Effector CD4-positive, alpha-beta T cell (primary cell): Measurements from ENCODE around the gene RAD51B.

Experiments used
- DNase-seq: peaks from one replicate; pipeline ENCODE4 v3.0.0-alpha.2; 2020

RAD51B gene

DNA sequence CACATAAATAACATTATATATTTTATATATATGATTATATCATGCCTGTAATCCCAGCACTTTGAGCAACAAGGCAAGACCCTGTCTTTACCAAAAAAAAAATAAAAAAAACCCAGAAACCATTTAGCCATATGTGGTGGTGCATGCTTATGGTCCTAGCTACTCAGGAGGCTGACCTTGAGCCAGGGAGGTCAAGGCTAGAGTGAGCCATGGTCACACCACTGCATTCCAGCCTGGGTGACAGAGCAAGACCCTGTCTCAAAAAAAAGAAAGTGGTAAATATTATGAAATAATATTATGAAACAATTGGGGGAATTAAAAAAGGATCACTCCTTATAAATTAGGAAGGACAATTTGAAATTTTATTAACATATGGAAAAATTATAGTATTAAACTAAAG is 16.0 kb downstream of the RAD51B start:
- DNase-seq = no peak

DNA sequence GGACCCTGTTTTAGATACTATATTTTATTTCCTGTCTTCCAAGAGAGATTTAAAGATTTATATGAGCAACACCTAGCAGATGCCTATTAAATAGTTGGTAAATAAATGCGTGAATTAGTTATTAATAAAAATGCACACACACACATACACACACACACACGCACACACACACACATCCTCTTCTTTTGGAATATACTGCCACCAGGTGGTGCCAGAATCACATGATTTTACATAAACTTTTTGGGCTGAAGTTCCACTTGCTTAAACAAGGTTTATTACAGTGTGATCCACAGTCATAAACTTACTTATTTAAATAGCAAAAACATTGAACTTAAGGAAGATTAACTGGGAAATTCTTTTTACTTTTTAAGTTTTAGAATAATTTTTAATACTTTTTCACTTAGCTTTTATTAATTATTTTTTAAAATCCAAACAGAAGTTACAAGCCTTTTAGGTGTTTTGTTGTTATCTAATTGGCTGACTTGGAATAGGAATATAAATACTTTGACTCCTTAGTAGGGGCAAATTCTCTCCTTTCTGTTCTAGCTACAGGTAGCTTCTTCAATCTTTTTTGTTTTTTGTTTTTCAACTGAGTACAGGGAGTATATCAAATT is 17.5 kb downstream of the RAD51B start:
- peak; percentile 57 for DNase-seq

DNA sequence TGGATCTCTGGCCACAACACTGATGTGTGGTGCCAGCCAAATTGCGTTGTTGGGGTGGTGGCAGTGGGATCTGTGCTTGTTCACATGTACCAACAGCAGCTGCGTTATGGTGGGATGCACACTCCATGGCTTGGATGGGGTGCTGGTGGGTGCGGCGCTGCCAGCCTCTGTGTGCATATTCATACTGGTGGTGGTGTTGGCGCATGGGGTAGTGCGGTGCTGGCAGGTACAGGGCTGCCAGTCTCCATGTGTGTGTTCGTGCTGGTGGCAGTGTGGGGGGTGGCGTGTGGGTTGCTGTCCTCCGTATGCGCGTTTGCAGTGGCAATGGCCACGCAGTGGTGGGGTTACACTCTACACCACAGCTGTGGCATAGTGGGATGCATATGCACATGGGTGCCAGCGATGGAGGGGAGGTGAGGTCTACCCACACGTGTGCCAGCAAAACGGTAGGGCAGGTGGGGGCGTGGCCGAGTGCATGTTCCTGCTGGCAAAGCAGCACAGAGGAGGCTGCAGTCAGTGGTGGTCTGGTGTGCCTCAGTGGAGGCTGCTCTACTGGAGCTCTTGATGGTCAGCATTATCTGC is 26.5 kb downstream of the RAD51B start:
- no peak for DNase-seq

DNA sequence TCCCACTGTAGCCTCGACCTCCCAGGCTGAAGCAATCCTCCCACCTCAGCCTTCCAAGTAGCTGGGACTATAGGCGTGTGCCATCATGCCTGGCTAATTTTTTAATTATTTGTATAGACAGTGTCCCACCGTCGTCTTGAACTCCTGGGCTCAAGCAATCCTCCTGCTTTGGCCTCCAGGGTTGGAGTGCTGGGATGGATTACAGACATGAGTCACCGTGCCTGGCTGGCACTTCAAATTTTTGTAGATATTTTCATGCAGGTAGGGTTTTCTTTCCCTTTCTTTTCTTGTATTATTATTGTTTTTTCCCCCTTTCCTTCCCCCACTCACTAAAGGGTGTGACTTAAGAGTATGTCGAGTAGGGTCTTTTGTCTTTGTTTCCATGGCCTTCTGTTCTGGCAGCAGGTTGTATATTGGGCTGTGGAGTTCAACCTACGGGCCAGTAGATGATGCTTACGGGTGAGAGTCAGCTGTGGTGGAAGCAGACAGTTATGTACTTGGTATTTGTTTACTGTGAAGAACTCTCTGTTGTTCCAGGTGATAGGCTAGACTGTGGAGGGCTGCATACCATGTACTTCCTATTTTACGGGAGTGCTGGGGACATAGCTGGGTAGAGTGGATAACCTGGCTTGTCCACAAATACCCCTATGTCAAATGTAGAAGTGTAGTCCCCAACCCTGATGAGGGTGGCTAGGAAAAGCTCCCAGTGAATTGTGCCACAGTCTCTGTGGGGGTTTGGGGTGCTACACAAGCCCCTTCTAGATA is 30.7 kb downstream of the RAD51B start:
- no peak for DNase-seq

DNA sequence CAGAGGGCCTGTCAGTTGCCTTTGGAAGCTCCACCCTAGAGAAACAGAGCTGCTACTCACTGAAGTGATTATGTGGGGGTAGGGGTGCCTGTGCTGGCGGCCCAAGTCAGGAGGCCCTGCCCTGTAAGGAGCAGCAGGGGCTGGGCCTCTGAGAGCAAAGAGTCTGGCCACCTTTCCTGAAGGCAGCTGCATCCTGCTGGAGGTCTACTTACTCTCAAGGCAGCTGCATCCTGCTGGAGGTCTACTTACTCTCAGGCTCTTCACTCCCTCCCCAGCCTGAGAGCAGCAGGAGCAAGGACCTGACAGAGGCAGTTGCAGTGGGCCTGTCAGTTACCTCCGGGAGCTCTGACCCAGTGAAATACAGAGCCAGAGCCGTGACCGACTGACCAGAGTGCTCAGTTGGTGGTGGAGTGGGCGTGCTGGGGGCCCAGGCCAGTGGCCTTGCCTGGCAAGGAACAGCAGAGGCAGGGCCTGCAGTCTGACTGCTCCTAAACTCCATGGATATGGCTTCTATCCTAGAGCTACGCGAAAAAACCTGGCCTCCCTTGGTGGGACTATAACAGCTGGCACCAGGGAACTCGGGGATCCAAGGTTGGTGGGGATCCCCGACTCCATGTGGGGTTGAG is 32.3 kb downstream of the RAD51B start:
- no peak for DNase-seq

DNA sequence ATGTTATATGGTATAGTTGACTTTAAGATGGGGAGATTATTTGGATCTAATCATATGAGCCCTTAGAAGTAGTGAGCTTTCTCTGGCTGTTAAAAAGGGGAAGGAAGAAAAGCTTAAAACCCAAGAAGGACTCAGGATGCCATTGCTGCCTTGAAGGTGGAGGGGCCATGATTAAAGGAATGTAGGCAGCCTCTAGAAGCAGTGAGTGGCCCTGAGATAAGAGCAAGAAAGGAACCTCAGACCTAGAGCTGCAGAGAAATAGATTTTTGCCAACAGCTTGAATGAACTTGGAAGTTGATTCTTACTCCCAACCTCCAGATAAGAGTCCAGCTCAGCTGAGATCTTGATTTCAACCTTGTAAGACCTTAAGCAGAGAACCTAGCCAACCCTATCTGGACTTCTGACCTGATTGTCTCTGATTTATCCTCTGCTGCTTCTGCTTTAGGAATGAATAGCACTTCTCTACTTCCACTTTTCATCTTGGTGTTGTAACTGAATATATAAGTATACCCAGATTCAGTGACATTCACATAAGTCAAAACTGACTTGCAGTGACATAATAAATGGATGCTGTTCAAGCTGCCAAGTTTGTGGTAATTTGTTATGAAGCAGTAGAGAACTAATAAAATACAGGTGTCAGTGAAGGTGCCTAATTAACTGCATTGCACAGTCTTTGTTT is 33.5 kb downstream of the RAD51B start:
- no peak for DNase-seq

DNA sequence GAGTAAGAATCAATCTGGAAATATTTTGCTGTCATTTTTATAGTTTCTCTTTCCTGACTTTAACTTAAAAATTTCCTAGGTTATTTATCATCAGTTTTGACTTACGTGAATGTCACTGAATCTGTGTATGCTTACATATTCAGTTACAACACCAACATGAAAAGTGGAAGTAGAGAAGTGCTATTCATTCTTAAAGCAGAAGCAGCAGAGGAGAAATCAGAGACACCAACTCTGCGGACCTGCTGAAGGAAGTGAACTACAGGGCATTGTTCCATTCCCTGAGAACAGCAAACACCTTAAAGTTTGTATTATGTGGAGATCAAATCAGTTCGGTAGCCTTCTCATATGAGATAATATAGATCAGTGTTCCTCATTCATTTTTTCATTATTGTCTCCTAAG is 34.1 kb downstream of the RAD51B start:
- DNase-seq = no peak

DNA sequence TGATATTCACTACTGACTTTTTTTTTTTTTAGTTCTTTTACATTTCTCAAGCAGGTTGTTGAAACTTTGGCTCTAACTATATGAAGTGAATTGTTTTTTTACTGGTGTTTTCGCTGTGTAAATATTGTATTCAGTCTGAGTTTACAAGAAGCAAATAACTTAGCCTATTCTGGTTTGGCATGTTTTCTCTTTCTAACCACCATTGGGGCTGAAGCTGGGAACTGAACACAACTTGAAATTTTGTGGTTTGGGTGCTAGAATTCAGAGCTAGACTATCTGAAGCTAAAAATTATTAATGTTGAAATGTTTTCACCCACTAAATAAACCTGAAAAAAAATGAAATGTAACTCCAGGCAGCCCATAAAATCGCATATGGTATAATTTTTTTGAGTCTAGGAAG is 37.2 kb downstream of the RAD51B start:
- no peak for DNase-seq

DNA sequence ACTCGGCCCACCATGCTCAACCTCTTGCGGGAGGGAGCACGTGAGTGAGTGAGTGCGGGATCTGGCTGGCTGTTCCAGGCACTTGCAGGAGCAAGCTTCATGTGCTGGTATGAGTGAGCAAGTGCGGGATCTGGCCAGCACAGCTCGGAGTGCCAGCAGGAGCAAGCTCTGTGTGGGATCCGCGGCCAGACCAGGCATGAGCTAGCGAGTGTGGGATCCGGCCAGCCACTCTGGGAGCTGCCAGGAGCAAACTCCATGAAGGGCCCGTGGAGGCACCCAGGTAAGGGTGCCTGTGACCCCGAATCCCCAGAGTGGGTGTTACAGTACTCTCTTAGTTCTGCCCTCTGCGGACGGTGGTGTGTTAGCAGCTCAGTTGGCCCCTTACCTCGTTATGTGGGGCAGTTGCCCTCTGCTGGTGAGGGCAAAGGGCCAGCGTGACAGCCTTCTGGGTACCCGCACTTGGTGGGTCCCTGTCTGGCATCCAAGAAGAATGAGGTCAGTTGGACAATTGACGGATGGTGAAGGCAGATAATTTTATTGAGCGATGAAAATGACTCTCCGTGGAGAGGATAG is 38.3 kb downstream of the RAD51B start:
- DNase-seq = no peak

DNA sequence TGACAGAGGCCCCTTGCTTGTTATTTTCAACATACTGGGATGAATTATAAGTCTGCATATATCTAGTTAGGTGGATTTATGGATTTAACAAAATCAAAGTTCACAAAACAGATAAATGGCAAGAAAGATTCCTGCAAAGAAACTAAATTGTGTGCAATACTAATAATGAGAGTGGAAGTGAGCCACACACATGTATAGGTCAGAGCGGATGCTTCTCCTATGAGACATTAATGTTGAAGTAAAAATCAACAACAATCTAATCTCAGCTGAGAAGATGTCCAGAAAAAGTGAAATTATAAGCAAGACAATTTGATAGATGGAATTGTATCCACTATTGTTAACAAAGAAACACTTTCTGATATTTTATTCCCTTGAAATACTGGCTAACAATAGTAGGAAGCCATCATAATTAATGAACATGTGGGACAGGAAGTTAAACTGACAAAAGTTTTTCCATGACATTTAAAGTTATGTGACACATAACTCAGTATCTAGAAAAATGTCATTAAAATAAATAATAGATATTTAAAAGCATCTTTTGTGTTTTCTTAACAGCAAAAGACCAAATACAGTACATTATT is 39.7 kb downstream of the RAD51B start:
- no peak for DNase-seq

DNA sequence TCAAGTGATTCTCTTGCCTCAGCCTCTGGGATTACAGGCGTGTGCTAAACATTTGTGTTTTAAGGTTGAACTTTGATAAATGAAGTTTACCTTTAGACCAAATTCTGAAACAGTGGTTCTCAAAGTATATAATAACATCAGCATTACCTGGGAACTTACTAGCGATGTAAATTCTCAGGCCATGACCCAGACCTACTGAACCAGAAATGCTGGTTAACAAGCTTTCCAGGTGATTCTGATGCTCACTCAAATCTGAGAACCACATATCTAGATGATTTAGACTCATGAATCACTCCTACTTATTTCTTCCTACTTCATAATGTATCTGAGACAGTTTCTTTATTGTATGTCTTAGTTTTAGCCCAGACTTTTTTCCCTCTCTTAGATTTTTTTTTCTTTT is 43.6 kb downstream of the RAD51B start:
- no peak for DNase-seq

DNA sequence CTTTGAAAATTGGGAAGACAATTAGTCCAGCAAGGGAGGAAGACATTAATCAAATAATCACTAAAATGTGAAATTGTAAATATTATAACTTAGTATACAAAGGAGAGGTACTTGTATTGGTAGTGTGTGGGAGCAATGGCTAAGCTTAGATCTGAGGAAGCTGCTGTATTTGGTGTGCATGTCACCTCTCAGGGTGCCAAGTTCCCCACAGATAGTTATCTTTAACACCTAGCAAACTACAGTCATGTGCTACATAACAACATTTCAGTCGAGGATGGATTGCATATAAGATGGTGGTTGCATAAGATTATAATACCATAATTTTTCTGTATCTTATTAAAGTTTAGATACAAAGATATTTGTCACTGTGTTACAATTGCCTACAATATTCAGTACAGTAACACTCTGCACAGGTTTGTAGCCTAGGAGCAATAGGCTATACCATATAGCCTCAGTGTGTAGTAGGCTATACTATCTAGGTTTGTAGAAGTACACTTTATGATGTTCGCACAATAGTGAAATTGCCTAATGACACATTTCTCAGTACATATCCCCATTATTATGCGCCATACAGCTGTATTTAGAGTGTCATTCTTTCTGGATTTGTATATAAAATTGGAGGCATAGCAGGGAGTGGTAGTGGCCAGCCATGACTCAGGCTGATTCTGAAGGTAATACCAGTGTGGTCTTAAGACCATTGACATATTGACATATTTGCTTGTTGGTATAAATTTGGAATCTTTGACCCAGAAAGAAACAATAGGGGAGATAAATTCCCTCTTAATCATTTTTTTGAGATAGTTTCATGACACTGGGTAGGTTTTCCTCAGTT is 55.8 kb downstream of the RAD51B start:
- no peak for DNase-seq

DNA sequence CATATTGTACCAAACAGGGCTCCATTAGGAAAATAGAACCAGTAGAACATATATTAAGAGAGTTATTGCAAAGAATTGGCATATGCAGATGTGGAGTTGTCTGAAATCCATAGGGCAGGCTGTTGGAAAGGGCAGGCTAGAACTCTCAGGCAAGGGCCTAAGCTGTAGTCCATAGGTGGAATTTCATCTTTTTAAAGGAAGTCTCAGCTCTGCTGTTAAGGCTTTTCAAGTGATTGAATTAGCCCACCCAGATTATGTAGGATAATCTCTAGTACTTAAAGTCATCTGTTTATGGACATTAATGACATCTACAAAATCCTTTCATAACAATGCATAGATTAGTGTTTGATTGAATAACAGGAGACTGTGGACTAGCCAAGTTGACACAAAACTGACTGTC is 59.4 kb downstream of the RAD51B start:
- DNase-seq = no peak

DNA sequence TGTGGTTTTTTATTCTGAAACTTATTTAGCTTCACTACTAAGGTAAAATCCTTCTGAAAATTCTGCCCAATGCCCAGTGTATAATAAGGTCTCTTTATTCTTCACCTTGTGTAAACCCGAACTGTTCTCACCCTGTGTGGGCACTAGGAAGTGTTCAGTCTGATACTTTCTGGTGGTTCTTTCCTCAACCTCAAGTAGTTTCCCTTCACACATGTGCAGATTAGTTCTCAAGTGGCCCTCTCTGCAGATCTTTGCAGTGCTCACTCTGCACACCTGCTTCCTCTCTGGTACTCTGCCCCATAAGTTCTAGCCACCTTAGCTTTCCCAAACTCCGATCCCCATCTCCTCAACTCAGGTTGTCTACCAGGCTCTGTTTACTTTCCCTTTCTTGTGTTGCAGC is 61.6 kb downstream of the RAD51B start:
- DNase-seq = no peak

DNA sequence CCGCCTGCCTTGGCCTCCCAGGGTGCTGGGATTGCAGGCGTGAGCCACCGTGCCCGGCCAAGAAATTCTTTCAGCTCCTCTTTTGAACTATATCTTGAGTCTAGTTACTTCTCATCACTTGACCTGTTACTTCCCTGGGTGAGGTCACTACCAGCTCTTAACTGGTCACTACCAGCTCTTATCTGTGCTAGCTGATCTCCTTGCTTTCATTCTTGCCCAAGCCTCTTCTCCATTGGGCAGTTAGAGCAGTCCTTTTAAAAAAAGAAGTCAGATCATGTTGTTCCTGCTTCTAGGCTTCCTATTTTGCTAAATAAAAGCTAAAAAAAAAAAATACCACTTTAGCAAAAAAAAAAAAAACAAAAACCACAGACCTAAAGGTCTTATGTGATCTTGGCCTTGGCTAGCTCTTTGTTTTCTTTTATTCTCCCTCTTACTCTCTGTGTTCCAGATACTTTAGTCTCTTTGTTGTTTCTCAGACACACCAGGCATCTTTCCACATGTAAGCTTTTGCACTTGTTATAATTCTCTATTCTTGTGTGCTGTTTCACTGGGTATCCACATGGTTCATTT is 63.5 kb downstream of the RAD51B start:
- DNase-seq = no peak

DNA sequence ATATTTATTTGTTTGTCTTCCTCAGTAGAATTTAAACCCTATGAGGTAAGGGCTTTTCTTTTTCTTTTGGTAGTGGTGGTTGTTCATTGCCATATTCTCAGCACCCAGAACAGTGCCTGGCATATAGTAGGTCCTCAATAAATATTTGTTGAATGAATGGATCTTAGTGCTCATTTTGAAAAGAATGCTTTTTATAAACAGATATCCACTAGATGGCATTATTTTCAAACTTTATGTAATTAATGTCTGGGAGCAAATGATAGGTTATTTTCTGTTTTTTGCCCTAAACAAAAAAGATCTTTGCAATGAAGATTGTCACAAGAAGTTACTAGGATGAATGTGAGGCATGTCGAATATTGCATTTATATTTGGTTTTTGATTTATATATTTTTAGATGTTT is 64.1 kb downstream of the RAD51B start:
- no peak for DNase-seq

DNA sequence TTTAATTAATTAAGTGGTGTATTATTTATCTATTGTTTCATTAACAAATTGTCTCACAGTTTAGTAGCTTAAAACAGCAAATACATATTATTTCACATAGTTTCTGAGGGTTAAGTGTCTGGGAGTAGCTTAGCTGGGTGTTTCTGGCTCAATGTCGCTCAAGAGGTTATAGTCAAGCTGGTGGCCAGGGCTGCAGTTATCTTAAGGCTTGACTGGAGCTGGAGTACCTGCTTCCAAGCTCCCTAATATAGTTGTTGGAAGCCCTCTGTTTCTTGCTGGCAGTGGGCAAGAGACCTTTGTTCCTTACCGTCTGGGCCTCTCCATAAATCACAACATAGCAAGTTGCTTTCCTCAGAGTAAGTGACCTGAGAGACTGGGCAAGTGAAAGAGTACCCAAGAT is 66.6 kb downstream of the RAD51B start:
- DNase-seq = no peak

DNA sequence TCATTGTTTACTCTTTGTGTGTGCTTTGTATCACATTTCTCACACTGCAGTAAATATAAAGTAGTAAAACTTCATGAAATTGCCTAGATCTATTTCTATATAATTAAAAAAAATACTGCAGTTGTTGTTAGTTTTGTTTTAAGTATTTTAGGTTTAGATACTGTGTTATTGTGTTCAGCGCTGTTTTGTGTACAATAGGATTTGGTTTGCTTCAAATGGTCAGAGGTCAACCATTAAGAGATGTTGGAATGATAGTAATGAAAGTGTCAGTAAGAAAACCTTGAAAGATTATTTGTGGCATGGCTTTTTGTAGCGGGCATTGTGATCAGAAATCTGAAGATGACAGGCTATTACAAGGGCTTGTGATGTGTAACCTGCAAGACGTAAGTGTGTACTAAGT is 67.9 kb downstream of the RAD51B start:
- DNase-seq = no peak

DNA sequence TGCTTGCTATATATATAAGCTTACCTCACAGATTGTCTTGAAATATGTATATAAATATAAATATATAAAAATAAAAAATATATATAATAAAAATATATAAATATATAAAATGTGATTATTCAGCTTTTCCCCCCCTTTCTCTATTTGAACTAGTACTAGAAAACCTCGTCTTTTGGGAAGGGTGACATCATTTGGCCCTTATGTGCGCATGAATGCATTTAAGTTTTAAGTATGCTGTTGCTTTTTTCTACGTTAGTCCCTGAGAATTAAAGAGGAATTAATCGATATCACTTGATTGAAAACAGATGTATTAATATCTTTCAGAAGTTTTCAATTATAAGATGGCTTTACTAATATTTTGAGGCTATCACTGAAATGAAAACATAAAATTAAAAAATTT is 69.9 kb downstream of the RAD51B start:
- no peak for DNase-seq

DNA sequence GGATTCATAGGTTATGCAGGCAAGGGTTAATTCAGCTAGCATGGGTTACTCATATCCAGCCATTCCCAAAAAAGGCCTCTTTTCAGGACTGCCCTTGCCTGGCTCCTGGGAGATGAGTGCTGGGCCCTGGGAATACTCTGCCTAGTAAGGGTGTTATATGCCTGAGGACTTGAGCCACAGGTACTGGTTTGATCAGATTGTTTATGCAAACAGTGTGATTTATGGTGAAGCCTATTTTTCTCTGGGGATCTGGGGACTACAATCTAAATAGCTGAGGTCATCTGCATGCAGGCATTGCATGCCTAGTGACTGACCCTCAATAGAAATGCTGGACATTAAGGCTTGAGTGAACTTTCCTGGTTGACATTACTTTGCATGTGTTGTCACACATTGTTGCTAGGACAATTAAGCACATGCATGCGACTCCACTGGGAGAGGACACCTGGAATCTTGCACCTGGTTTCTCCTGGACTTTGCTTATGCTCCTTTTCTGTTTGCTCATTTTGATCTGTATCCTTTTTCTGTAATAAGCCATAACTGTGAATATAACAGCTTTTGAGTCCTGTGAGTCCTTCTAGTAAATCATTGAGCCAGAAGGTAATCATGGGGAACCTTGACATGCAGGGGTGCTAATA is 73.0 kb downstream of the RAD51B start:
- DNase-seq = no peak

DNA sequence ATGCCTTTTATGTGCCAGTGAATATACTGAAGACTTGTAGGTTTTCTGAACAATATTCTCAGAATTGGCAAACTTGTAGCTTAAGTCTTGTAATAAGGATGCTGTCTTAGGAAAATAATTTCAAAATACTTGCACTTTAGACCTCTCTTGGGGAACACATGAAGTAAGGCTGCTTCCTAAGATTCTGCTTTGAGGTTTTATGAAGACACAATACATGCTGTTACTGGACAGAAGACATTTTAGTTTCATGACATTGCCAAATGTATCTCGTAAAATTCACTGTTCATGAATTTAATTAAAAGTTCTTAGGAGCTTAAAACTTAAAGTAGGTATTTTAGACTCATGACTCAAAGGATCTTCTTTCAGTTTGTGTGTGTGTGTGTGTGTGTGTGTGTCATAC is 80.7 kb downstream of the RAD51B start:
- DNase-seq = no peak
